Measurements from ENCODE around the gene HHAT. TPM values are rescaled to one million over a fixed set of nuclear protein-coding genes. Genes with fewer than 3 reads are reported as not detected.

Gene HHAT
- total and polyA plus RNA-seq, 8 donors = under 0.01 to 5.8 (median 1.6) TPM

GRCh38 chr1:210633140-210633539, 304.4 kb downstream of the HHAT start:
- 86 to 96% (median 93%) methylated on average over 3 of the region's 3 CpGs for whole genome bisulfite sequencing, 5 donors
- TF ChIP-seq, protein P1, sequence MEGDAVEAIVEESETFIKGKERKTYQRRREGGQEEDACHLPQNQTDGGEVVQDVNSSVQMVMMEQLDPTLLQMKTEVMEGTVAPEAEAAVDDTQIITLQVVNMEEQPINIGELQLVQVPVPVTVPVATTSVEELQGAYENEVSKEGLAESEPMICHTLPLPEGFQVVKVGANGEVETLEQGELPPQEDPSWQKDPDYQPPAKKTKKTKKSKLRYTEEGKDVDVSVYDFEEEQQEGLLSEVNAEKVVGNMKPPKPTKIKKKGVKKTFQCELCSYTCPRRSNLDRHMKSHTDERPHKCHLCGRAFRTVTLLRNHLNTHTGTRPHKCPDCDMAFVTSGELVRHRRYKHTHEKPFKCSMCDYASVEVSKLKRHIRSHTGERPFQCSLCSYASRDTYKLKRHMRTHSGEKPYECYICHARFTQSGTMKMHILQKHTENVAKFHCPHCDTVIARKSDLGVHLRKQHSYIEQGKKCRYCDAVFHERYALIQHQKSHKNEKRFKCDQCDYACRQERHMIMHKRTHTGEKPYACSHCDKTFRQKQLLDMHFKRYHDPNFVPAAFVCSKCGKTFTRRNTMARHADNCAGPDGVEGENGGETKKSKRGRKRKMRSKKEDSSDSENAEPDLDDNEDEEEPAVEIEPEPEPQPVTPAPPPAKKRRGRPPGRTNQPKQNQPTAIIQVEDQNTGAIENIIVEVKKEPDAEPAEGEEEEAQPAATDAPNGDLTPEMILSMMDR (IDR thresholded peaks at IDR 0.05) = no peak
- no peak for TF ChIP-seq POLR2AphosphoS5 (IDR thresholded peaks at IDR 0.05)
- no peak for TF ChIP-seq POLR2A (IDR thresholded peaks at IDR 0.05)
- TF ChIP-seq EP300 (IDR thresholded peaks at IDR 0.05) = no peak
- DNase-seq = no peak
- Histone ChIP-seq H3K4me1 (peaks cover 0 to 3% (median 1%) of the 10 kb centered on the region in 4 donors), H3K36me3 (no peaks in the 10 kb centered on the region), H3K4me3 (no peak overlapping the region), H3K9me3 (no peaks in the 10 kb centered on the region), H3K27ac (no peak overlapping the region), H3K27me3 (no peaks in the 10 kb centered on the region)
- intact Hi-C loops (cut with DNase I; ENCODE audit: low total_unique reads) = no loop called here

DNA sequence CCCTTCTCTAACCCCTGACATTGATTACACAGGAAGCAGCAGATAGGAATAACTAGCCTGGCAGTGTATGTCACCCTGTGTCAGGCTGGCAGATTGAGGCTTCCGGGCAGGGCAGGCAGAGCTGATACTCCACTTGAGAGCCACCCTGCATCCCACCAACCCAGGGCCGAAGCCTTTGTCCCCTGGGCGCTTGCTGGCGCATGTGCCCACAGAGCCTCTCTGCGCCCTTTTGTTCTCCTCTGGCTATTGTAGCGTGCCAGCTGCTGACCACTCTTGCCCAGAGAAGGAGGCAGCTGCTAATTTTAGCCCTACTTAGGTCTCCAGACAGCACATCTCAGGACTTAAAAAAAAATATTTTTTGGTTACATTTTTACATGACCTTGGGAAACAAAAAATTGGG, 304.9 kb downstream of the HHAT start:
- Histone ChIP-seq H3K27me3 (no peaks in the 10 kb centered on the region), H3K27ac (no peak overlapping the region), H3K4me3 (no peak overlapping the region), H3K9me3 (no peaks in the 10 kb centered on the region), H3K36me3 (no peaks in the 10 kb centered on the region), H3K4me1 (no peaks in the 10 kb centered on the region)
- WGBS, 5 donors = 83 to 97% (median 94%) methylated on average over 6 of the region's 6 CpGs
- TF ChIP-seq EP300 (IDR thresholded peaks at IDR 0.05) (no peak), POLR2AphosphoS5 (IDR thresholded peaks at IDR 0.05) (no peak), POLR2A (IDR thresholded peaks at IDR 0.05) (no peak)
- TF ChIP-seq, protein P1 (IDR thresholded peaks at IDR 0.05) = no peak
- intact Hi-C loops (cut with DNase I; ENCODE audit: low total_unique reads) = no loop called here
- DNase-seq = no peak

GRCh38 chr1:210635108-210635507, 306.4 kb downstream of the HHAT start:
- 84 to 98% (median 89%) methylated on average over 2 of the region's 2 CpGs for WGBS, 5 donors
- no peak overlapping the region for H3K4me3 ChIP-seq
- intact Hi-C loops (cut with DNase I; ENCODE audit: low total_unique reads) = no loop called here
- no peak for DNase-seq
- TF ChIP-seq EP300 (IDR thresholded peaks at IDR 0.05) (no peak), POLR2AphosphoS5 (IDR thresholded peaks at IDR 0.05) (no peak), POLR2A (IDR thresholded peaks at IDR 0.05) (no peak)
- TF ChIP-seq, protein P1 (IDR thresholded peaks at IDR 0.05) = no peak
- H3K9me3 ChIP-seq = no peaks in the 10 kb centered on the region
- H3K4me1 ChIP-seq = no peaks in the 10 kb centered on the region
- H3K36me3 ChIP-seq = no peaks in the 10 kb centered on the region
- no peak overlapping the region for H3K27ac ChIP-seq
- H3K27me3 ChIP-seq = no peaks in the 10 kb centered on the region

- H3K9me3 ChIP-seq = no peaks in the 10 kb centered on the region
- no peaks in the 10 kb centered on the region for H3K36me3 ChIP-seq
- peaks cover 0 to 10% (median 0%) of the 10 kb centered on the region in 4 donors for H3K4me1 ChIP-seq
- no peak overlapping the region for H3K27ac ChIP-seq
- H3K4me3 ChIP-seq = no peak overlapping the region
- intact Hi-C loops (cut with DNase I; ENCODE audit: low total_unique reads) = no loop called here
- no peak for DNase-seq
- TF ChIP-seq, protein P1 (IDR thresholded peaks at IDR 0.05) = no peak
- no peak for TF ChIP-seq EP300 (IDR thresholded peaks at IDR 0.05)
- no peak for TF ChIP-seq POLR2AphosphoS5 (IDR thresholded peaks at IDR 0.05)
- TF ChIP-seq POLR2A (IDR thresholded peaks at IDR 0.05) = no peak
- H3K27me3 ChIP-seq = no peaks in the 10 kb centered on the region
- 79 to 85% (median 83%) methylated on average over 5 of the region's 5 CpGs for WGBS, 5 donors
Observed at GRCh38 chr1:210641582-210641981, 312.9 kb downstream of the HHAT start.

Measured in stomach (tissue), 9 donors.